ENCODE results near the gene SLC35B2.

The SLC35B2 gene

DNA sequence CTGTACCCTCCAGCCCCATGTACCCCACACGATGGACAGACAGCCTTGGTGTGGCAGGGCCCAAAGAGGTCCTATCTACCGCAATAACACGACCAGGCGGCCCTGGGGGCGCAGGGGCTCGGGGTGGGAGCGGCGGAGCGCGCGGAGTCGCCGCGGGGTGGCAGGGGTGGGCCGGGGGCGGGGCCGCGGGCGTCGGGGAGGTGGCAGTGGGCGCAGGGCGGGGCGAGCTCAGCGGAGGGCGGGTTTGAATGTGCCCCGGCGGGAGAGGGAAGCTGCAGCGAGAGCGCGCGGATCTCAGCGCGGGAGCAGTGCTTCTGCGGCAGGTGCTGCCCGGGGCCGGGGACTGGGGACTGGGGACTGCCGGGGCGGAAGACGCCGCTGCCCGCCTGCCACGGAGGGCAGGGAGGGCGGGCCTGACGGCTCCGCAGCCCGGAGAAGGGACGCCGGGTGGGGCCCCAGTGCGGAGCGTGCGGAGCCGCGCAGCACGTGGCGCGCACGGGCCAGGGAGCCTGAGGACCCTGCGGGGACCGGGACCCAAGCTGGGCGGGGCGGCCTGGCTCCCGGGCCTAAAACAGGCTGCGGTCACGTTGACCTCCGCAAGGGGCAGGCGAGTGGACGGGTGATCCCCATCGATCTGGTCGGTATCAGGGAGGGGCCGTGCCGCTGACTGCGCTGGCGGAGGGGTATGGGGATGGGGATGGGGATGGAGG lies 33.9 kb downstream of the SLC35B2 start, which contains the start of gene SLC29A1:
Gene SLC29A1, plus strand, starts transcription at position 277 of the 710 bp plus-strand sequence. CDS start 3,719 bp downstream, outside the sequence.
- H3K4me3 ChIP-seq (replicated peaks in 1 of 2; ENCODE audit: low read depth in 2 of 2, low read length in 2 of 2), result peak within 1 kb of the TSS; percentile 50 to 60
- TF ChIP-seq, protein P1, sequence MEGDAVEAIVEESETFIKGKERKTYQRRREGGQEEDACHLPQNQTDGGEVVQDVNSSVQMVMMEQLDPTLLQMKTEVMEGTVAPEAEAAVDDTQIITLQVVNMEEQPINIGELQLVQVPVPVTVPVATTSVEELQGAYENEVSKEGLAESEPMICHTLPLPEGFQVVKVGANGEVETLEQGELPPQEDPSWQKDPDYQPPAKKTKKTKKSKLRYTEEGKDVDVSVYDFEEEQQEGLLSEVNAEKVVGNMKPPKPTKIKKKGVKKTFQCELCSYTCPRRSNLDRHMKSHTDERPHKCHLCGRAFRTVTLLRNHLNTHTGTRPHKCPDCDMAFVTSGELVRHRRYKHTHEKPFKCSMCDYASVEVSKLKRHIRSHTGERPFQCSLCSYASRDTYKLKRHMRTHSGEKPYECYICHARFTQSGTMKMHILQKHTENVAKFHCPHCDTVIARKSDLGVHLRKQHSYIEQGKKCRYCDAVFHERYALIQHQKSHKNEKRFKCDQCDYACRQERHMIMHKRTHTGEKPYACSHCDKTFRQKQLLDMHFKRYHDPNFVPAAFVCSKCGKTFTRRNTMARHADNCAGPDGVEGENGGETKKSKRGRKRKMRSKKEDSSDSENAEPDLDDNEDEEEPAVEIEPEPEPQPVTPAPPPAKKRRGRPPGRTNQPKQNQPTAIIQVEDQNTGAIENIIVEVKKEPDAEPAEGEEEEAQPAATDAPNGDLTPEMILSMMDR (IDR thresholded peaks at IDR 0.05; ENCODE audit: low read depth, low read length), result no peak
- DNase-seq (ENCODE audit: low read depth in 2 of 2), result peak; percentile 34 to 42

DNA sequence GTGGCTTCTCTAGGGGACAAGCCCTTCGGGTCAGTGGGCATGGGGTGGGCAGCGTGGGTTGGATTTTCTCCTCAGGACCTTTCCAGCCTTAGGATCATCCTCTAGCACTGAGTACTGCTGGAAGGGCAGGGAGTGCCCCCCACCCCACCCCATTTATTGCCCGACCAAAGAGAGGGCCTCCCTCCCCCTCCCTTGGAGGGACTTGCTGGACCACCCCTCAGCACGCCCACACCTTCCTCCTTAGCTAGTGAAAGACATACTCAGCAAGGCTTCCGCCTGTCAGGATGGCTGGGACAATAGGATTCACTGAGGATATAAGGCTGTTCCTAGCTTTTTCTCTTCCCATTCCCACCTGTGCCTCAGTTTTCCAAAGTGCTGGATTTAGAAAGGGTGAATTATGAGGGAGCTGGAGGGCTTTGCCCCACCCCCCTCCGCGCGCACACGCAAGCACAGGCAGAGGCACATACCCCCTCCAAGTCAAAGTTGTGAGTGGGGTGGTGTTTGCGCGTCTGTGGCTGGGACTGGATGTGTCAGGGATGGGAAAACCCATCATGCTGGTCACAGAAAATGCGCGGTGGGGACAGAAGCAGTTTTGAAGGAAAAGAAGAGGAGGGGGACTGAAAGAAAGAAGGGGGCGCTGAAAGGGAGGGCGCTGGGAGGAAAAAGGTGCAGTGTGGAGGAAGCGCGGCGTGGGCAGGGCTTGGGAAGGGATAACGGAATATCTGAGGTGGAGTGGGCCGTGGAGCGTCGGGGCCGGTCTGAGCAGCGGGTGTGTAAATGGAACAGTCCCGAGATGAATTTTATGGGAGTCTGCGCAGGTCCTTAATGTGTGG lies 34.6 kb downstream of the SLC35B2 start:
- peak overlapping the region; percentile 50 to 60 for H3K4me3 ChIP-seq (replicated peaks in 1 of 2; ENCODE audit: low read depth in 2 of 2, low read length in 2 of 2)
- no peak for DNase-seq (ENCODE audit: low read depth in 2 of 2)
- TF ChIP-seq, protein P1 (IDR thresholded peaks at IDR 0.05; ENCODE audit: low read depth, low read length), result no peak

DNA sequence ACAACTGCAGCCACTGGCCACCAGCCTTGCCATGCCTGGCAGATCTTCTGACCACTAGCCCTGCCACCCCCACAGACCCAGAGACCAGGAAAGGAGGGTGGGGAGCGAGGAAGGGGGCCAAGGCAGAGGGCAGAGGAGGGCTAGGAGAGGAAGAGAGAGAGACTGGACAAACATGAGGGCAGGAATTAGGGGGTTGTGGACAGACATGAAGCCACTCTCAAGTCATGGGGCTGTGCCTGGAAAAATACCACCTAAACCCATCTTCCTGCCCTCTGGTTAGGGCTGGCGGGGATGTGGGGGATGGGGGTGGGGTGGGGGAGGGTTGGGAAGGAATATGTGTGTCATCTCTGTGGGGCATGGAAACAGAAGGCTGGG lies 35.4 kb downstream of the SLC35B2 start:
- no peak overlapping the region for H3K4me3 ChIP-seq (replicated peaks in 1 of 2; ENCODE audit: low read depth in 2 of 2, low read length in 2 of 2)
- TF ChIP-seq, protein P1 (IDR thresholded peaks at IDR 0.05; ENCODE audit: low read depth, low read length), result no peak
- no peak for DNase-seq (ENCODE audit: low read depth in 2 of 2)

DNA sequence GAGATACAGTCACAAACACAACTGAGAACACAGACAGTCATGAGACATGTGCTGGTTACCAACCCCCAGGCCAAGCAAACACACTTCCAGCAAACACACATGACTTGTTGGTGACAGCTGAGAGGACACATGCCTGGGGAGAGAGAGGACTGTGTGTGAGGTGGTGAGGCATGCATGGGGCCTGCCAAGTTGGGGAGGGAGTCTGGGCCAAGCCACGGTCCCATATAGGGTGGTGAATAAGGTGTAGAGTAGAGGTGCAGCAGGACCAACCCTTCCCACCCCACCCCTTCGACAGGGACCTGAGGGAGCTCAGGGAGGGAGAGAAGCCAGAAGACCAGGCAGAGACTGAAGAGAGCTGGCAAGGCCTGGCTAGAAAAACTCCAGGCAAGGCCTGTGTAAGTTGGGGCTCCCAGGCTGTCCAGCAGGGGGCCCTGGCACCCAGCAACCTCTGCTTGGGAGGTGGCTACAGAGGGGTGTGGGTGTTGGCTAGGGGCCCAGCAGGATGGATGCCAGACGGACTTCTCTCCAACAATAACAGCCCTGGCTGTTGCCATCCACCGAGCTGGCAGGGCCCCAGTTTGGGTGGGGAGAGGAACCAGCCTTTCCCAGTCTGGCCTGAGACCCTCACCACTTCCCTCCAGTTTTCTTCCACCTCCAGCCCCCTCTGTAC lies 35.9 kb downstream of the SLC35B2 start:
- TF ChIP-seq, protein P1 (IDR thresholded peaks at IDR 0.05; ENCODE audit: low read depth, low read length), result peak; percentile 90
- H3K4me3 ChIP-seq (replicated peaks in 1 of 2; ENCODE audit: low read depth in 2 of 2, low read length in 2 of 2), result no peak overlapping the region
- peak; percentile 84 to 94 for DNase-seq (ENCODE audit: low read depth in 2 of 2)

DNA sequence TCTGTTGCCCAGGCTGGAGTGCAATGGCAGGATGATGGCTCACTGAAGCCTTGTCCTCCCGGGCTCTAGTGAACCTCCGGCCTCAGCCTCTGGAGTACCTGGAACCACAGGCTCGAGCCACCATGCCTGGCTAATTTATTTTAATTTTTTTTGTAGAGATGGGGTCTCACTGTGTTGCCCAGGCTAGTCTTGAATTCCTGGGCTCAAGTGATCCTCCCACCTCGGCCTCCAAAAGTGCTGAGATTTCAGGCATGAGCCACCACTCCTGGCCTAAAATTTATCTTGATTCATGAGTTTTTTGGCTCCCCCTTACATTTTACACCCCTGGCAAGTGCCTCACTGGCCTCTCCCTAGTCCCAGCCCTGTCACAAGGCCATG lies 36.4 kb downstream of the SLC35B2 start:
- no peak for DNase-seq (ENCODE audit: low read depth in 2 of 2)
- TF ChIP-seq, protein P1 (IDR thresholded peaks at IDR 0.05; ENCODE audit: low read depth, low read length), result no peak
- H3K4me3 ChIP-seq (replicated peaks in 1 of 2; ENCODE audit: low read depth in 2 of 2, low read length in 2 of 2), result no peak overlapping the region

DNA sequence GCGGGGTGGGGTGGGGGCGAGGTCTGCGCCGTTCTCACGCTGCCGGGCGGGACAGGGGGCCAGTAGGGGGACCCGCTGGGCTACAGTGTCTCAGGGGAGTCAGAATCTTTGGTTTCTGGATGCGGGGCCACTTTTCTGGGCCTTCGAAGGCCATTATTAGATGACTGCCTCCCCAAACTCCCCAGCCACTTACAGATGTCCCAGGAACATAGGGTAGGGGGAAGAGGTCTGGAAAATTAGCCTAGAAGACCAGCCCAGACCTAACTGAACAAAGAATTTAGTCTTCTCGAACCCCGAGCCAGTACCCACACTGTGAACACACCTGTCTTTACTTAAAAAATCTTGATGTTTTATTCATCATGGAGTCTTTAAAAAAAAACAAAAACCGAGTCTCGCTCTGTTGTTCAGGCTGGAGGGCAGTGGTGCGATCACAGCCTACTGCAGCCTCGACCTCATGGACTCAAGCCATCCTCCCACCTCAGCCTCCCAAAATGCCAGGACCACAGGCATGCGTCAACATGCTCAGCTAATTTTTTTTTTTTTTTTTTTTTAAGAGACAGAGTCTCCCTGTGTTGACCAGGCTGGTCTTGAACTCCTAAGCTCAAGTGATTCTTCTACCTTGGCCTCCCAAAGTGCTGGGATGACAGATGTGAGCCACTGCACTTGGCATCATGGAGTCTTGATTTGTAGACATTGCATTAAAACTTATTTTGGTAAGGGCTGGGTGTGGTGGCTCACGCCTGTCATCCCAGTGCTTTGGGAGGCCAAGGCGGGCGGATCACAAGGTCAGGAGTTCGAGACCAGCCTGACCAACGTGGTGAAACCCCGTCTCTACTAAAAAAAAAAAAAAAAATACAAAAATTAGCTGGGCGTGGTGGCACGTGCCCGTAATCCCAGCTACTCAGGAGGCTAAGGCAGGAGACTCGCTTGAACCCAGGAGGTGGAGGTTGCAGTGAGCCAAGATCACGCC lies 37.2 kb downstream of the SLC35B2 start:
- H3K4me3 ChIP-seq (replicated peaks in 1 of 2; ENCODE audit: low read depth in 2 of 2, low read length in 2 of 2), result peak overlapping the region in 1 of 2 donors; percentile 45
- TF ChIP-seq, protein P1 (IDR thresholded peaks at IDR 0.05; ENCODE audit: low read depth, low read length), result no peak

More for the DNA sequence above, 37.2 kb downstream of the SLC35B2 start:
- DNase-seq (ENCODE audit: low read depth in 2 of 2), result no peak

All from cardiac fibroblast (primary cell).